Left hindlimb (tissue), 1 donor: Measurements from ENCODE around the gene CHCHD4.

Source experiments
- DNase-seq: peaks from one replicate; pipeline ENCODE4 v3.0.0-alpha.2; 2018

Gene CHCHD4

GRCh38 chr3:14148041-14148985 lies 23.6 kb upstream of the CHCHD4 start:
- no peak for DNase-seq

- DNase-seq: no peak
Measured at GRCh38 chr3:14147617-14148016, 22.9 kb upstream of the CHCHD4 start.

GRCh38 chr3:14147066-14147435 lies 22.4 kb upstream of the CHCHD4 start:
- no peak for DNase-seq

DNA sequence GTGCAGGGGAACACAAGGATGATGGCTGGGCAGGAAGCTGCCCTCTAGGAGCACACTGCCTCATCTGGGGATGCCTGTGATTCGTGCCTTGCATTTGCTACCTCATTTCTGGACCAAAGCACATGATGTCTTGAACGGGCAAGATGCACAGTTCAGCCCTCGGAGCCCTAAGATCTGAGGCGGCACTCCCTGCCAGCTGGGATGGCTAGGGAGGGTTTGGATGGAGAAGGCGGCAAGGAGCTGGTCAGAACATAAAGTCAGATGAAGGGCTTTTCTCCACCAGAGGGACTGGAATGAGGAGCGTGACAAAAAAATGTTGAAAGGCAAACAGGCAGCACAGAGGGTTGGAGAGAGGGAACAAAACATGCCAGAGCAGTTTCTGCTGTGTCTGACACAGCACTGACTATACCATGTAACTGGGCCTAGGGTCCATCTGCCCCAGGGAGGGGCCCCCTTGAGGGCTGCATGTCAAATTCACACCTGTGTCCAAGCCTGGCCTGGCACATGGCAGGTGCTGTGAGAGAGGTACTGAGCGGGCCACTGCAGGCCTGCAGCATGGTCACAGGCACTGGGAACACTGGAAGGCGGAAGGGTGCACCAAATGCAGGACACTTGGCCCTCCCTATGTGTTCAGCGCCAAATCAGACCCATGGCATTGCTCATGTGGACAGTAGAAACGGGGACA lies 21.9 kb upstream of the CHCHD4 start:
- no peak for DNase-seq

GRCh38 chr3:14145670-14146380 lies 21.2 kb upstream of the CHCHD4 start:
- DNase-seq: no peak

- no peak for DNase-seq
Measured at GRCh38 chr3:14145236-14145635, 20.6 kb upstream of the CHCHD4 start.

DNA sequence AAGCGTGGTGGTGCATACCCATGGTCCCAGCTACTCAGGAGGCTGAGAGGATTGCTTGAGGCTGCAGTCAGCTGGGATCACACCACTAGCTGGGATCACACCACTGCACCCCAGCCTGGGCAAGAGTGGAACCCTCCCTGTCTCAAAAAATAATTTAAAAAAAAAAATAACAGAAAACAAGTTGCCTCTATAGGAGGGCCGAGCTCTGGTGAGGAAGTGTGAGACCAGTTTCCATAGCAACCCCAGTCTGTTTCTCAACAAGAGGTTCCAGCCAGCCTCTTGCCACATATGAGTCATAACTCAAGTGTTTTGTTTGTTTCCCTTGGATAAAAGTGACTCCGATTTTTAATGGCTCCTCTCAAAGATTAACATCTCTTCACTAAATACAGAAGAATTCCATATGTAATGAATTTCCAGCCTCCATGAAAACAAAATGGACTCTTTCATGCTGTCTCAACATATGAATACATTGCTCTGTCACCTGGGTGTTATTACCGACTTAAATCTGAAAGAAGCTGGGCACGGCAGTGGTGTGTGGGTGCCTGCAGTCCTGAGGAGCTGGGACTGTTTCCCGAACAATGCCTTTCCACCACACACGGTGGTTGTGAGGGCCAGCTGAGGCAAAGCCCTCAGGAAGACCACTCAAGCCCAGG lies 19.9 kb upstream of the CHCHD4 start:
- peak; percentile 81 for DNase-seq

GRCh38 chr3:14143271-14144225 lies 18.9 kb upstream of the CHCHD4 start:
- DNase-seq: no peak

DNA sequence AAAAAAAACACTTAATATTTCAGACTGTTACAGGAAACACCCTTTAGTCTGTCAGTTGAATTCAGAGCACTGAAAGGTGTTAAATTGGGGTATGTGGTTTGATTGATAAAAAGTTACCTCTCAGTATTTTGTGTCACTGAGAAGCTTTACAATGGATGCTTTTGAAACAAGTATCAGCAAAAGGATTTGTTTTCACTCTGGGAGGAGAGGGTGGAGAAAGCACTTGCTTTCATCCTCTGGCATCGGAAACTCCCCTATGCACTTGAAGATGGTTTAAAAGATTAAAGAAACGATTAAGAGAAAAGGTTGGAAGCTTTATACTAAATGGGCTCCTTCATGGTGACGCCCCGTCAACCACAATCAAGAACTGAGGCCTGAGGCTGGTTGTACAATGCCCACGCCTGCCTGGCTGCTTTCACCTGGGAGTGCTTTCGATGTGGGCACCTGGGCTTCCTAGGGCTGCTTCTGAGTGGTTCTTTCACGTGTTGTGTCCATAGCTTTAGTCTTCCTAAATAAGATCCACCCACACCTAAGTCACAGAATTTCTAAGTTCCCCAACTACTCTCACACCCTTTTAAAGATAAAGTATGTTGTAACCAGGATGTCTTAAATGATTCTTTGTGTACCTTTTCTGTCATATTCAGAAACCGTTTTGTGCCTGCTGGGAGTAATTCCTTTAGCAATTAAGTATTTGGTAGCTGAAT lies 18.0 kb upstream of the CHCHD4 start:
- no peak for DNase-seq

GRCh38 chr3:14141602-14142341 lies 17.1 kb upstream of the CHCHD4 start:
- DNase-seq: no peak

DNA sequence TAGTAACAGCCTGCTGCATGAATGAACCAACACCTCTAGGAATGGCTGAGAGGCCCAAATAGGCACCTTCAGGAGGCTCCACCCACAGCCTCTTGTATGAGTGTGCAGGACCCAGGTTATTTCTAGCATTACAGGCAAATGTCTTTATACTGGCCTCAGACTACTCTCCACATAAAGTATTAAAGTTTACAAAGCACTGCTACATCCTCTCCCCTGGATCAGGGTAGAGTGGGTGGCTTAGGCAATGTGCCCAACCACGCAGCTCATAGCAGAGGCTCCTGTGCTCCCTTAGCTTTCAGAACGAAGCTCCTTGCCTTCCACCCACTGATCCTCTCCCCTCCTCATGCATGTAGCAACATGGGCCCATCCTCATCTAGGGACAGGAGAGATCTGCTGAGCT lies 16.5 kb upstream of the CHCHD4 start:
- no peak for DNase-seq

DNA sequence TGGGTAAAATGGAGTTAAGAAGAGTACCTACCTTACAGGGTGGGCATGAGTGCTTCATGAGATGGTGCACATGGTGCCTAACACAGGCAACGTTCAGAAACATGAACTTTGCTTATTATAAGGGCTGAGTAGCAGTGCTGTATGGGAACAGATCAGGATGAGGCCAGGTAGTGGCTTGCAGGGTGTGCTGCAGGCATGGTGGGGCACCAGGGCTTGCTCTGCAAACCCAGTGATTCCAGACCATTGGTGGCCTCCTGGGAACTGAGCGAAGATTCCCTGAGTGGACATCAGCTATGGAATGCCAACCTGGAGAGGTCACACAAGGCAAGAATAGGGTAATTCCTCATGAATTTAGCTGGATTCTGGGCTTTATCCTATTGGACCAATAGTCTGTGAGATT lies 16.0 kb upstream of the CHCHD4 start:
- no peak for DNase-seq

- no peak for DNase-seq
Measured at GRCh38 chr3:14139771-14140170, 15.1 kb upstream of the CHCHD4 start.

DNA sequence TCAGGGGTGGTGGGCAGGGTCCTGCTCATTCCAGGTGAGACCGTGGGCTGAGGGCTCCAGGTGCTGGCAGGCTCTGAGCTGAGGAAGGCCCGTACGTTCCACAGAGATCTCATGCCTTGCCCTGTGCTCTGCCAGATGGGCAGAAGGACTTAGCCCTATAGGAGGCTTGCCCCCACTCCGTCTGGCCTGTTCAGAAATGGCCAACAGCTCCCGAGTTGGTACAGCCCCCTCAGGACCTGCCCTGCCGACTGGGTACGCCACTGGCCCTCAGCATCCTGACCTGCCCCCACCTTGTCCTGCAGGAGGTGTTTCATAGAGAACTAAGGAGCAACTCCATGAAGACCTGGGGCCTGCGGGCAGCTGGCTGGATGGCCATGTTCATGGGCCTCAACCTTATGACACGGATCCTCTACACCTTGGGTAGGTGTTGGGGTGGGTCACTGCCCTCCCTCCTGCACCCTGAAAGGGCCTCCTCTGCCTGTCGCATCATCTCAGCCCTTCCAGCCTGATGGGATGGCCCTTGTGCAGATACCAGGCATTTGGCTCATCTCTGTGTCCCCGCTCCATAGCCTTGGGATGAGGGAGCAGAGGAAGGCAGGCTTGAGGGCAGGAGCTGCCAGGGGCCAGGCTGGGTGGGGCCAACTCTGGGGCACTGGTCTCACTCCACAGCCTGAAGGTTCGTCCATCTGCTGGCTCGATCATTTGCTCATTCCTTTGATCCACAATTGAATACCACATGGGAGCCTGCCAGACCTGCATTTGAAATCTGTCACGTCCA lies 14.4 kb upstream of the CHCHD4 start:
- DNase-seq: no peak

DNA sequence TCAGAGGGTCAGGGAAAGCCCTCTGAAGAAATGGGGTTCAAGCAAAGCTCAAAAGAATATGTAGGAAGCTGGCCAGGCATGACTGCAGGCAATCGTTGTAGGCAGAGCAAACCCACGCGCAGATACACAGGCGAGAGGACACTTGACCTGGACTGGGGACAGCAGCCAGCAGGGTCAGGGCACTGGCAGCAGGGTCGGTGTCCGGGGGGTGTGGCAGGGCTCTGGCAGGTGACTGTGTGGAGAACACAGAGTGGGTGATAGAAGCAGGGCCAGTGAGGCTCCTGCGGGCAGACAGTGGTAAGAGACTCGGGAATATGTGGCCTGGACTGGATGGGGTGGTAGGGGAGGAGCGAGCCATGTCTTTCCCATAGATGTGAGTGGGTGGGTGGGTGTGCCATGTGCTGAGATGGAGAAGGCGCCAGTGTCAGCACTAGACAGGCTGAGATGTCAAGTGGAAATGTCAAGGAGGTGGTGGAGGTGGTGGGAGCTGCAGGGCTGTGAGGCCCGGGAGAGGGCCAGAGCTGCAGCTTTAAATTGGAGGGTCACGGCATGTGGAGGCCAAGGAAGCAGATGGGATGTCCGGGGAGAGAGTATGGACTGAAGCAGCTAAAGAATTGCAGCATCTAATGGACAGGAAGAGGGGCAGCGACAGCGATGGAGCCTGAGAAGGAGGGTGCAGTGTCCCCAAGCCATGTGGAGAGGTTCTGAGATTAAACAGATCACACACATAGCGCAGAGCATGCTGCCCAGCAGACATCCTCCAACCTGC lies 13.6 kb upstream of the CHCHD4 start:
- DNase-seq: no peak

GRCh38 chr3:14137445-14137844 lies 12.8 kb upstream of the CHCHD4 start:
- DNase-seq: no peak

GRCh38 chr3:14137004-14137403 lies 12.3 kb upstream of the CHCHD4 start:
- no peak for DNase-seq

GRCh38 chr3:14135581-14135980 lies 10.9 kb upstream of the CHCHD4 start:
- no peak for DNase-seq

DNA sequence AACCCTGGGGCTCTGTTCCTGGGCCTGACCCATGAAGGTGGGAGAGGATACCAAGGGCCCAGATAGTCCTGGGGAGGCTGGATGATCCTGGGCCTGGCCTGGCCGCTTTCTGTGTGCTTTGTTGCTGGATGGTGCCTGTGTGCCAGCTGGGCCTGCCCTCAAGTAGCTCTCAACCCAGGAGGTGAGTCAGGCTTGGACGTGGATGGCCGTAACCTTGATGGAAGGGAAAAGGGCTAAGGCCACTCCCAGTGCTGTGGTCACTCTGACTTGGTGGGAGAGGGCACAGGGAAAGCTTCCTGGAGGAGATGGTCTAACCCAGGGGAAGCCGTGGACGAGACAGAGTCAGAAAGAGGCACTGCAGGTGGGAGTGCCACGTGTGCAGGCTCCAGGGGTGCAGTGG lies 9.6 kb upstream of the CHCHD4 start:
- DNase-seq: no peak
